SK-N-SH treated with all-trans-retinoic acid at 6 μM for 48 hours (cell line): Measurements from ENCODE around the gene RHBDL1.

Experiments used
- ARNTL ChIP-seq: fragments of 450-650 bp; formaldehyde crosslinking; IDR thresholded peaks from 2 replicates; pipeline ENCODE4 v1.5.0; 2020; ENCODE audit warnings: low read depth, mild to moderate bottlenecking, moderate library complexity, borderline replicate concordance
- CSRNP3 ChIP-seq: fragments of 250-450 bp; sonication (Bioruptor Pico); IDR thresholded peaks from 2 replicates; pipeline ENCODE4 v1.5.1; 2021; ENCODE audit warnings: mild to moderate bottlenecking, moderate library complexity
- OSR1 ChIP-seq: fragments of 250-450 bp; sonication (Bioruptor Pico); IDR thresholded peaks from 2 replicates; pipeline ENCODE4 v1.8.0; 2022; ENCODE audit warnings: moderate library complexity, mild to moderate bottlenecking, inconsistent platforms
- PATZ1 ChIP-seq: fragments of 250-450 bp; sonication (Bioruptor Pico); IDR thresholded peaks from 2 replicates; pipeline ENCODE4 v1.8.0; 2020; ENCODE audit warnings: mild to moderate bottlenecking, moderate library complexity, borderline replicate concordance
- SNAI2 ChIP-seq: fragments of 250-450 bp; sonication (Bioruptor Pico); IDR thresholded peaks from 2 replicates; pipeline ENCODE4 v1.5.0; 2020; ENCODE audit warnings: mild to moderate bottlenecking, moderate library complexity
- TOX ChIP-seq: fragments of 250-450 bp; sonication (Bioruptor Pico); IDR thresholded peaks from 2 replicates; pipeline ENCODE4 v1.8.0; 2021; ENCODE audit warnings: mild to moderate bottlenecking, moderate library complexity, borderline replicate concordance
- TSHZ2 ChIP-seq: fragments of 250-450 bp; sonication (Bioruptor Pico); IDR thresholded peaks from 2 replicates; pipeline ENCODE4 v1.5.0; 2020; ENCODE audit warnings: mild to moderate bottlenecking, moderate library complexity
- ZNF8 ChIP-seq: fragments of 450-650 bp; formaldehyde crosslinking; IDR thresholded peaks from 2 replicates; pipeline ENCODE4 v1.5.0; 2020; ENCODE audit warnings: mild to moderate bottlenecking, moderate library complexity

- TF ChIP-seq PATZ1 (CRISPR knock-in tag) (no peak), OSR1 (CRISPR knock-in tag) (no peak), TOX (no peak), CSRNP3 (CRISPR knock-in tag) (no peak), ZNF8 (CRISPR knock-in tag) (no peak), TSHZ2 (CRISPR knock-in tag) (no peak), ARNTL (no peak), SNAI2 (no peak)
These were observed 16.5 kb upstream of the RHBDL1 start for GRCh38 chr16:658679-659571.
